Measurements from ENCODE around the gene TSNAXIP1. TPM values are rescaled to one million over a fixed set of nuclear protein-coding genes. Genes with fewer than 3 reads are reported as not detected.

Gene TSNAXIP1
- total and polyA plus RNA-seq, 2 donors (not counting 1 experiment from before 2014, with no cell fraction given) = 0.97 to 1.2 TPM

DNA sequence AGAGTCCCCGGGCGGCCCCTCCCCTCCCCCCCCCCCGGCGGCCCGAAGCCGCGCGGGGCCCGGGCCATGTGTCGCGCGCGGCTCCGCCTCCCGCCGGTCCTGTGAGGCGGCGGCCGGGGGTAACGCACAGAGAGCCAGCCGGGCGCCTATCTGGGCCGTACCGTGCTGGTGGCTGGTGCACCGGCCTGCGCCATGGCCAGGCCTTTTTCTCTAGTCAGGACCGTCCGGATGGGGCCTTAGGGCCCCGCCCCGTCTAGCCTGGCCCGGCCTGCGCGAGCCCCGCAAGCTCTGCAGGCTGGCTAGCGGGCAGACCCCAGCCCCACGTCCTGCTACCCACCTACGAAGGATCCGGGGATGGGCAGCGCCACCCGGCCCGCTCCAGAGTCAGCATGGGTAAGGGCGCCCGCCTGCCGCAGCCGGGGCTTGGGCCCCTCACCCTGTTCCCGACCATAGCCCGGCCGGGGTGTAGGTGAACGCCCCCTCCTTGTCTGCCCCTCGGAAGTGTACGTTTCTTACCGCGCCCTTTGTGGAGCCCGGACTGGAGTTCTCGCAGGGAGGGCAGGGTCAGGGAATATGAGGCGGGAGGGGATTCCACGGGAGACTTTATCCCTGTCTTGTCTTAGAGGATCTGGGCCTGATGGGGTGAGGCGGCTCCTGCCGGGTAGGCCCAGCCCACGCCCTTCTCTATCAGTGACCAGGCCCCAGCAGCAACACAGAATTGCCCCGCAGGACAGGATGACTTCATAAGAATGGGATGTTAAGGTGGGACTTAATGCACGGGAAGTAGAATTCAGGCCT, 40.6 kb downstream of the TSNAXIP1 start, which contains the start of gene CENPT:
TSS of gene CENPT (minus strand) at position 630 of the 798 bp plus-strand sequence. CDS start 13,834 bp downstream, outside the sequence.
- Histone ChIP-seq H3K27me3 (replicated peaks in 1 of 4; ENCODE audit: control extremely low read depth in 1 of 4, control insufficient read depth in 3 of 4, insufficient read depth in 4 of 4, low read length in 3 of 4) (no peaks in the 10 kb centered on the region), H3K27ac (ENCODE audit: low read length in 2 of 2) (peak within 1 kb of the TSS; percentile 54 to 81), H2AFZ (ENCODE audit: insufficient read depth, low read depth, low read length, poor library complexity, severe bottlenecking) (peak within 1 kb of the TSS; percentile 93), H3K36me3 (replicated peaks in 1 of 2; ENCODE audit: control extremely low read depth in 1 of 2, control insufficient read depth in 1 of 2, extremely low read depth in 1 of 2, insufficient read depth in 2 of 2, low read length in 1 of 2) (no peaks in the 10 kb centered on the region), H3K9me3 (ENCODE audit: control extremely low read depth in 1 of 3, control insufficient read depth in 2 of 3, insufficient read depth in 1 of 3, low read length in 2 of 3) (peaks cover 0 to 5% (median 0%) of the 10 kb centered on the region in 3 donors), H3K9ac (ENCODE audit: low read length) (peak within 1 kb of the TSS; percentile 85), H3K79me2 (ENCODE audit: control insufficient read depth, insufficient read depth, low read length) (peaks cover 74% of the 10 kb centered on the region), H4K20me1 (ENCODE audit: control insufficient read depth, insufficient read depth, low read length, poor library complexity, severe bottlenecking) (peaks cover 41% of the 10 kb centered on the region), H3K4me2 (replicated peaks; ENCODE audit: low read depth, low read length, poor library complexity, severe bottlenecking) (peak within 1 kb of the TSS; percentile 97), H3K4me1 (ENCODE audit: control insufficient read depth in 2 of 2, insufficient read depth in 2 of 2, low read length in 2 of 2) (peaks cover 35 to 49% of the 10 kb centered on the region in 2 donors), H3K4me3 (ENCODE audit: control extremely low read depth in 1 of 5, extremely low read depth in 1 of 5, insufficient read depth in 1 of 5, low read depth in 2 of 5, low read length in 4 of 5) (peak within 1 kb of the TSS; percentile 64 to 92 (median 85))
- under 1% methylated on average over 58 of the region's 62 CpGs for WGBS (ENCODE audit: insufficient coverage)
- peak within 1 kb of the TSS; percentile 92 for H3K4me3 Mint-ChIP-seq
- no peaks in the 10 kb centered on the region for H3K27me3 Mint-ChIP-seq
- intact Hi-C loops (cut with micrococcal nuclease) = loop anchor here (2.0 to 10.0 kb wide), 3 partner anchors 46 to 1092 kb away; partner anchors contain the start of genes DYNC1LI2, PSKH1 and TMEM208
- no peak for TF ChIP-seq EZH2 (IDR thresholded peaks at IDR 0.05; ENCODE audit: borderline replicate concordance, insufficient read depth, low read depth, low read length, poor library complexity, severe bottlenecking)
- TF ChIP-seq, protein P1, sequence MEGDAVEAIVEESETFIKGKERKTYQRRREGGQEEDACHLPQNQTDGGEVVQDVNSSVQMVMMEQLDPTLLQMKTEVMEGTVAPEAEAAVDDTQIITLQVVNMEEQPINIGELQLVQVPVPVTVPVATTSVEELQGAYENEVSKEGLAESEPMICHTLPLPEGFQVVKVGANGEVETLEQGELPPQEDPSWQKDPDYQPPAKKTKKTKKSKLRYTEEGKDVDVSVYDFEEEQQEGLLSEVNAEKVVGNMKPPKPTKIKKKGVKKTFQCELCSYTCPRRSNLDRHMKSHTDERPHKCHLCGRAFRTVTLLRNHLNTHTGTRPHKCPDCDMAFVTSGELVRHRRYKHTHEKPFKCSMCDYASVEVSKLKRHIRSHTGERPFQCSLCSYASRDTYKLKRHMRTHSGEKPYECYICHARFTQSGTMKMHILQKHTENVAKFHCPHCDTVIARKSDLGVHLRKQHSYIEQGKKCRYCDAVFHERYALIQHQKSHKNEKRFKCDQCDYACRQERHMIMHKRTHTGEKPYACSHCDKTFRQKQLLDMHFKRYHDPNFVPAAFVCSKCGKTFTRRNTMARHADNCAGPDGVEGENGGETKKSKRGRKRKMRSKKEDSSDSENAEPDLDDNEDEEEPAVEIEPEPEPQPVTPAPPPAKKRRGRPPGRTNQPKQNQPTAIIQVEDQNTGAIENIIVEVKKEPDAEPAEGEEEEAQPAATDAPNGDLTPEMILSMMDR (IDR thresholded peaks at IDR 0.05) = no peak
- ATAC-seq (ENCODE audit: low read depth) (peak; percentile 38), DNase-seq (no peak)
- H3K9me3 Mint-ChIP-seq (ENCODE audit: insufficient read depth) = no peaks in the 10 kb centered on the region
- H3K4me1 Mint-ChIP-seq = peaks cover 46% of the 10 kb centered on the region
- H3K27ac Mint-ChIP-seq = peak within 1 kb of the TSS; percentile 91
- POLR2A ChIA-PET = interaction anchor here (2.0 kb wide), 1 partner anchor 41 kb away, joined by 11 read pairs; the partner anchor contains the start of genes RANBP10 and TSNAXIP1
- CTCF ChIA-PET = interaction anchor here (1.4 to 3.5 kb wide), 3 partner anchors 31 to 175 kb away, joined by 7 to 12 read pairs (median 8); no protein-coding TSS in a partner anchor

Data from B cell (primary cell).